ENCODE results near the gene TPSG1.

DNA sequence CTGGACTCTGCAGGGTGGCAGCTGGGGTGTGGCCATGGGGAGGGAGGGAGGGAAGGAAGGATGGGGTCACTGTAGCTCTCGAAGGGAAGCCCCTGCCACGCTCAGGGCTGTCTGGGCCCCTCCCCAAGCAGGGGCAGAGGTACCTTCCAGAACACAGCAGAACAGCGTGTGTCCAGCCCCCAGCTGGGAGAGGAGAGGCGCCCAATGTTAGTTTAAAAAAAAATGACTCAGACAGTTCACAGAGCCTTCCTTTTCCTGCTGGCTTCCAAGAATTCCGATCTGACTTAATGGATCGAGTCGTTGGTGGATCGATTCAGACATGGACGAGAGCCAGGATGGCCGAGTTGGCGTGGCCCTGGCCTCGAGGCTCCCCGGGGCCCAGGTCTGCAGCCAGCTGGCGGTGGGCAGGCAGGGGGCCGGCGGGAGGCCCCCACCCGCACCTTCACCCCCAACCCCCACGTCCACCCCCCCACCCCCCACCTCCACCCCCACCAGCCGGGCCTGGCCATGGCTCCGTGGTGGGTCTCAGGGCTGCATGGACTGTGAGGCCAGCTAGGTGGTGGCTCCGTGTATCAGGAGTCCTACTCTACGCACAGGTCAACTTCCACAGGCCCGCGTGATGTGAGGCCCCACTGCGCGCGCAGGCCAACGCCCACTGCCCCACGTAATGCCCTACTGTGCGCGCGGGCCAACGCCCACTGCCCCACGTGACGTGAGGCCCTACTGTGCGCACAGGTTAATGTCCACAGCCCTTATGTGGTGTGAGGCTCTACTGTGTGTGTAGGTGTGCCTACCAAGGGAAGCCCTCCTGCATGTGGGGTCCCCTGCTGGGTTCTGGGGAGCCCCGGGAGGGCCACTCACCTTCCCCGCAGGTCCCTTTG, 50.4 kb downstream of the TPSG1 start:
- no peak for TF ChIP-seq POLR2AphosphoS5 (IDR thresholded peaks at IDR 0.05; ENCODE audit: low read depth, low read length)
- TF ChIP-seq POLR2A (IDR thresholded peaks at IDR 0.05; ENCODE audit: low read depth, low read length) = no peak

Data from GM12892 (cell line).